ENCODE data around the gene PRM2. TPM values are rescaled to one million over a fixed set of nuclear protein-coding genes. Genes with fewer than 3 reads are reported as not detected.

The PRM2 gene
- total RNA-seq, 1 donor from 2014 or later = not detected

DNA sequence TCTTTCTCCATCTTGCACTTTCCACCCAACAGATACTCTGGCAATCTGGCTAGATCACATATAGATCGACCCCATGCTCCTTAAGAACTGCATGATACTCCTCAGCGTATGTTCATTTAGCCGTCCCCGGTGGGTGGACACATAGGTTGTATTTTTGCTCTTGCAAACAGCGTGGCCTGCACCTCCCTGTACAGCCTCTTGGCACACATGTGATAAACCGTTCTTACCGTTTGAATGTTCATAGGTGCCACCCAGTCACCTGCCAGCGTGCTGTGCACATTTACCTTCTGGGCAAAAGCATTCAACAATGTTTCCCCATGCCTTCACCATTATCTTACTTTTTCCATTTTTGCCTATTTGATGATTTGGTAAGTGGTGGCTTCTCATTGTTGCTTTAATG is 13.4 kb downstream of the PRM2 start:
- no peak overlapping the region for H3K4me3 ChIP-seq (ENCODE audit: low read depth, low read length)
- peaks cover 5% of the 10 kb centered on the region for H3K27me3 ChIP-seq (ENCODE audit: control insufficient read depth, insufficient read depth, low read length)
- H3K36me3 ChIP-seq (ENCODE audit: control insufficient read depth, insufficient read depth, low read length) = no peaks in the 10 kb centered on the region
- TF ChIP-seq, protein P1, sequence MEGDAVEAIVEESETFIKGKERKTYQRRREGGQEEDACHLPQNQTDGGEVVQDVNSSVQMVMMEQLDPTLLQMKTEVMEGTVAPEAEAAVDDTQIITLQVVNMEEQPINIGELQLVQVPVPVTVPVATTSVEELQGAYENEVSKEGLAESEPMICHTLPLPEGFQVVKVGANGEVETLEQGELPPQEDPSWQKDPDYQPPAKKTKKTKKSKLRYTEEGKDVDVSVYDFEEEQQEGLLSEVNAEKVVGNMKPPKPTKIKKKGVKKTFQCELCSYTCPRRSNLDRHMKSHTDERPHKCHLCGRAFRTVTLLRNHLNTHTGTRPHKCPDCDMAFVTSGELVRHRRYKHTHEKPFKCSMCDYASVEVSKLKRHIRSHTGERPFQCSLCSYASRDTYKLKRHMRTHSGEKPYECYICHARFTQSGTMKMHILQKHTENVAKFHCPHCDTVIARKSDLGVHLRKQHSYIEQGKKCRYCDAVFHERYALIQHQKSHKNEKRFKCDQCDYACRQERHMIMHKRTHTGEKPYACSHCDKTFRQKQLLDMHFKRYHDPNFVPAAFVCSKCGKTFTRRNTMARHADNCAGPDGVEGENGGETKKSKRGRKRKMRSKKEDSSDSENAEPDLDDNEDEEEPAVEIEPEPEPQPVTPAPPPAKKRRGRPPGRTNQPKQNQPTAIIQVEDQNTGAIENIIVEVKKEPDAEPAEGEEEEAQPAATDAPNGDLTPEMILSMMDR (IDR thresholded peaks at IDR 0.05; ENCODE audit: insufficient read depth, low read length, severe bottlenecking) = no peak
- FAIRE-seq = no peak
- DNase-seq (ENCODE audit: low read depth) = no peak

DNA sequence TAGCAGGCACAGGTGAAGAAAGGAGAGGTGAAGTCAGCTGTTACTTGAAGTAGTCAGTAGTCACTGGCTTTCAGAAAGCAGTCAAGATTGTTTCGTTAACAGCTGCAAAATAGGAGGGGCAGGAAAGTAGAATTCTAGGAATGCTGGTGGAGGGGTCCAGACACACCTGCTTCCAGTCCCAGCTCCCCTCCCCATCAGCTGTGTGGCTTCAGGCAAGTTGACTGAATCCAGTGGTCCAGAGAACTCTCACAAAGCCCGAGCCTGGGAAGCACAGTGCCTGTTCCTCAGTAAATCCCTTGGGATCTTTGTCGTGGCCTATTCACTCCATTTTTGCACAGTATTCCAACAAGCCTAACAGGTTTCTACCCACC is 15.7 kb downstream of the PRM2 start:
- H3K27me3 ChIP-seq (ENCODE audit: control insufficient read depth, insufficient read depth, low read length) = peaks cover 4% of the 10 kb centered on the region
- no peak for FAIRE-seq
- H3K36me3 ChIP-seq (ENCODE audit: control insufficient read depth, insufficient read depth, low read length) = no peaks in the 10 kb centered on the region
- no peak for DNase-seq (ENCODE audit: low read depth)
- no peak overlapping the region for H3K4me3 ChIP-seq (ENCODE audit: low read depth, low read length)
- TF ChIP-seq, protein P1 (IDR thresholded peaks at IDR 0.05; ENCODE audit: insufficient read depth, low read length, severe bottlenecking) = no peak

DNA sequence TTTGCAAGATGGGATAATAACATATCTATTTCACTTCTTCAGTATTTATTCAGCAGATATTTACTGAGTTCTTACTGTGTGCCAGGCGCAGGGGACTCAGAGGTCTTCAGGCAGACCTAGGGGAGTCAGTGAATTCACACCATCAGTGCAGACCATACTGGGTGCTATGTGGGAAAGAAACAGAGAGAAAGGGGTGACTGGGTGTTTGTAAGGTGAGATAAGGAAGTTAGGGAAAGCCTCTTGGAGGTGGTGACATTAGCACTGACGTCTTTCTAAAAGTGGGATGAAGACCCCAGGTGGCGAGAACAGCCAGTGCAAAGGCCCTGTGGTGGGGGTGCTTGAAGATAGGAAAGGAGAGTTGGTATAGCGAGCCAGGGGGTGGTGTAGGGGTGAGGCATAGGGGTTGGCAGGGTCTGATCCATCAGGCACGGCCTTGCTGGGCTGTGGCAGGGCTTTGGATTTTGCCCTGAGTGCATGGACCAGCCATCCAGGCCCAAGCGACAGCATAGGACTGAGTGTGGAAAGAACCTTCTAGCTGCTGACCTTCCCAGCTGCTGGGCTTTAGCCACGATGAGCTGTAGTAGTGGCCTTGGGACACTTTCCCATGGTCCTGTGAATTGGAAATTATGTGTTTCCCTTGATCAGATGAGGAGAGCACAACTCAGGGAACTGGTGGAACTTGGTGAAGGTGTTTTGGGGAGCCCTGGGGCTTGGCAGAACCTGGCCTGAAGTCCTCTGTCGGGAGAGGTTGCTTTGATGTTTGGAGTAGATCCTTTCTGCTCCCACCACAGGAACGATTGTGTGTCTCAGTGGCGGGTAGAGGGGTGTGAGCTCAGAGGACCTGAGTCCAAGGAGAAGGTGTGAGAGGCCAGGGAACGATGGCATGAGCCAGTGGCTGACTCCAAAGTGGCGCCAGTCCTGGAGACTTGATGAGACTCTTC is 16.4 kb downstream of the PRM2 start:
- DNase-seq (ENCODE audit: low read depth) (no peak), FAIRE-seq (peak; percentile 47)
- Histone ChIP-seq H3K36me3 (ENCODE audit: control insufficient read depth, insufficient read depth, low read length) (no peaks in the 10 kb centered on the region), H3K27me3 (ENCODE audit: control insufficient read depth, insufficient read depth, low read length) (peaks cover 2% of the 10 kb centered on the region), H3K4me3 (ENCODE audit: low read depth, low read length) (no peak overlapping the region)
- TF ChIP-seq, protein P1 (IDR thresholded peaks at IDR 0.05; ENCODE audit: insufficient read depth, low read length, severe bottlenecking) = no peak

DNA sequence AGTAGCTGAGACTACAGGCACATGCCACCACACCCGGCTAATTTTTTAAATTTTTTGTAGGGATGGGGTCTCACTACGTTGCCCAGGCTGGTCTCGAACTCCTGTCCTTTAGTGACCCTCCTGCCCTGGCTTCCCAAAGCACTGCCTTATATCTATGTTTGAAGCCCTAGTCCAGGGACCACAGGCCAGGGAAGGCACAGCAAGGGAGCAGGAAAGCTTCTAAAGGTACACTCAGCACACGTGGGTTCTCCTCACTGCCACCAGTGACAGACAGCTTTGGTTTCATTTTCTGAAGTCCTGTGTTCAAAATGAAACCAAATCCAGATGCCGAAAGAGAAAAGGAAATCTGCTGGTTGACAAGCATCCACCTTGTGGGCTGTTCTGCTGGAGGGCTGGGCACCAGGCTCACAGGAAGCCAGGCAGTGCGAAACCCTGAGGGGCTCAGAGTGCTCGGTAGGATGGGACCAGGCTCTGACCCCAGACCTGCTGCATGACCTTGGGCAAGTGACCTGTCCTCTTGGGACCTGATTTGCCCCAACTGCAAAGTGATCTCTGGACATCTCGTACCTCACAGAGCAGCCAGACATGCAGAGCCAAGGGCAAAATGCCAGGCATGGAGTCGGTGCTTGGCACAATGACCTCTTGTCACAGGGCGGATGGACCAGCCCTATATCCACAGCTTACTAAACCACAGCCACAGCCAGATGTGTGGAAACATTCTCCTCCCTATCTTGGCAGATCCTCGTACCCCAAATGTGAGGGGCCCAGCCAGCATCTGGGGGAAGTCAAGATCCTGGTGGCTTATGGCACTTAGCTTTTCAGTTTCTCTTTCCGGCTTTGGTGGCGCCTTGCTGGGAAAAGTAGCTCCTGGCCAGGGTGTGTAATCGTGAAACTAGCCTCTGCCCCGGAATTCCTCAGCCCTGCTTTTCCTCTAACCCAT is 17.5 kb downstream of the PRM2 start:
- TF ChIP-seq, protein P1 (IDR thresholded peaks at IDR 0.05; ENCODE audit: insufficient read depth, low read length, severe bottlenecking) = no peak
- Histone ChIP-seq H3K36me3 (ENCODE audit: control insufficient read depth, insufficient read depth, low read length) (no peaks in the 10 kb centered on the region), H3K4me3 (ENCODE audit: low read depth, low read length) (no peak overlapping the region), H3K27me3 (ENCODE audit: control insufficient read depth, insufficient read depth, low read length) (no peaks in the 10 kb centered on the region)
- DNase-seq (ENCODE audit: low read depth) = no peak
- no peak for FAIRE-seq

DNA sequence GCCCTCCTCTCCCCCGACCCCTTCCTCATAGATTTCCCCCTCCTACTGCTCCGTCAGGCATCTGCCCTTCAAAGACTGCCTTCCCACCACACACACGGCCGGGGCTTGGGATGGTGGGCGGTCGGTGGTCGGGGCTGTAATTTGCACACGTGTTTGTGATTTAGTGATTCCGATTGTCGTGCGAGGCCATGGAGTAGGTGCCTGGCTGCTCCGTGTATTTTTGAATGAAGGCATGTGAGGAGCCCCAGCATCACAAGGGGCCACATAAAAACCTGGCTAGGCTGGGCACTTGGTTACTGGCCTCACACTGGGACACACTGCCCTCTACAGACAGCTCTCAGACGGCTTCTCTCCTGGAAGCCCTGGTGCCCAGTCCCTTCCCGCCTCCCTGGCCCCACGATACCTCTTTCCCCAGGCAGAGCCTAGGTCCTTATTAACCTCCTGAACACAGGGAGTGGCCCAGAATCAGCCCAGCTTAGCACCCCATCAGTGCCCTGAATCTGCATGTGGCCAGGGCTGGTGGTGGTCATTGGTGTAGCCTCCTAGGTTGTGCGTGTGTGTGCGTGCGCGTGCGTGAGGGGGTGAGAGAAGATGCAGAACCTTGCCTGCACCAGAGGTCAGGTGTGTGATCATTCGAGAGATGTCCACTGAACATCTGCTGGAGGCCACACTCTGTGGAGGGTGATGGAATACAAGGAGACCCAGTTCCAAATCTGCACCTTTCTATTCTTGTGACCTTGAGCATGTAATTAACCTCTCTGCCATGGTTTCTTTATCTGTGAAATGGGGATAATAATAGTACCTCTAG is 18.9 kb downstream of the PRM2 start:
- no peaks in the 10 kb centered on the region for H3K36me3 ChIP-seq (ENCODE audit: control insufficient read depth, insufficient read depth, low read length)
- FAIRE-seq (no peak), DNase-seq (ENCODE audit: low read depth) (peak; percentile 78)
- H3K4me3 ChIP-seq (ENCODE audit: low read depth, low read length) = peak overlapping the region; percentile 70
- H3K27me3 ChIP-seq (ENCODE audit: control insufficient read depth, insufficient read depth, low read length) = no peaks in the 10 kb centered on the region
- TF ChIP-seq, protein P1 (IDR thresholded peaks at IDR 0.05; ENCODE audit: insufficient read depth, low read length, severe bottlenecking) = peak; percentile 96

Data from bronchial epithelial cell (primary cell).